CD4-positive, alpha-beta memory T cell (primary cell): Measurements from ENCODE around the gene CPNE4. TPM values are rescaled to one million over a fixed set of nuclear protein-coding genes. Genes with fewer than 3 reads are reported as not detected.

Source experiments
- CTCF ChIA-PET: fragments of 350-600 bp; sonication (Branson Sonifier 250); formaldehyde crosslinking; loops from one replicate; lab custom pipeline; 2021; ENCODE audit warnings: inconsistent platforms; ENCODE audit not compliant: partially characterized antibody; lab: Charles Lee
- POLR2A ChIA-PET: fragments of 350-600 bp; sonication (Branson Sonifier 250); formaldehyde crosslinking; loops from one replicate; lab custom pipeline; 2021; ENCODE audit not compliant: partially characterized antibody; lab: Charles Lee
- DNase-seq, 5 donors: peaks; one replicate each; pipeline versions ENCODE4 v3.0.0 to v3.0.0-alpha.2; 2020 to 2022; ENCODE audit warnings: mixed read lengths in 1 of 5
- H3K27ac ChIP-seq: one replicate; pipeline ENCODE4 v1.7.0; 2013; ENCODE audit warnings: low read depth, low read length
- H3K27me3 ChIP-seq: 2 replicates; pipeline ENCODE4 v1.7.0; 2013; ENCODE audit warnings: mild to moderate bottlenecking, low read length, moderate library complexity; ENCODE audit not compliant: insufficient read depth
- H3K36me3 ChIP-seq: 2 replicates; pipeline ENCODE4 v1.7.0; 2013; ENCODE audit warnings: mild to moderate bottlenecking, low read length, moderate library complexity; ENCODE audit not compliant: insufficient read depth
- H3K4me1 ChIP-seq: 2 replicates; pipeline ENCODE4 v1.7.0; 2013; ENCODE audit warnings: mild to moderate bottlenecking, low read length, moderate library complexity; ENCODE audit not compliant: insufficient read depth
- H3K4me3 ChIP-seq, 2 donors: one replicate each; pipeline ENCODE4 v1.7.0; 2013; ENCODE audit warnings: low read length in 2 of 2, mild to moderate bottlenecking in 1 of 2
- H3K9me3 ChIP-seq, 2 donors: one replicate each; pipeline ENCODE4 v1.7.0; 2013; ENCODE audit warnings: low read length in 2 of 2, control low read depth in 1 of 2; ENCODE audit not compliant: control insufficient read depth in 1 of 2
- H3K27ac Mint-ChIP-seq, 7 donors: one replicate each; pipeline ENCODE4 v1.8.0; 2020 to 2021; ENCODE audit warnings: mixed read lengths in 7 of 7, mild to moderate bottlenecking in 6 of 7, inconsistent platforms in 3 of 7, moderate library complexity in 3 of 7
- H3K27me3 Mint-ChIP-seq, 2 donors: one replicate each; pipeline ENCODE4 v1.8.0; 2020 to 2021; ENCODE audit warnings: mixed read lengths in 2 of 2
- H3K36me3 Mint-ChIP-seq, 2 donors: one replicate each; pipeline ENCODE4 v1.8.0; 2020 to 2021; ENCODE audit warnings: mixed read lengths in 2 of 2, inconsistent platforms in 1 of 2, mild to moderate bottlenecking in 1 of 2
- H3K4me1 Mint-ChIP-seq, 4 donors: one replicate each; pipeline ENCODE4 v1.8.0; 2020 to 2021; ENCODE audit warnings: mixed read lengths in 4 of 4, mild to moderate bottlenecking in 1 of 4
- H3K4me3 Mint-ChIP-seq, 8 donors: one replicate each; pipeline ENCODE4 v1.8.0; 2020 to 2021; ENCODE audit warnings: mixed read lengths in 8 of 8, mild to moderate bottlenecking in 7 of 8, moderate library complexity in 6 of 8, inconsistent platforms in 3 of 8
- H3K9me3 Mint-ChIP-seq, 8 donors: one replicate each; pipeline ENCODE4 v1.8.0; 2020 to 2021; ENCODE audit warnings: mixed read lengths in 8 of 8, mild to moderate bottlenecking in 5 of 8, inconsistent platforms in 3 of 8, moderate library complexity in 1 of 8
- intact Hi-C: fragments of 100-400 bp; cut with micrococcal nuclease; formaldehyde crosslinking; loops from one replicate; pipeline ENCODE4 v1.15.1; 2023
- polyA plus RNA-seq, 2 donors: library from polyadenylated mRNA; unstranded; fragments of 300-500 nt; fragmentation: Illumina TruSeq; gene quantifications; one replicate each; pipeline ENCODE4 v1.2.3, GENCODE V29; 2021
- total RNA-seq, 2 experiments: library from RNA; stranded (reverse); gene quantifications; one replicate each; pipeline ENCODE4 v1.2.3, GENCODE V29; 2021

The CPNE4 gene
- total and polyA plus RNA-seq, 4 experiments from 2014 or later = not detected

- H3K9me3 ChIP-seq = no peaks in the 10 kb centered on the region
- Mint-ChIP-seq H3K9me3 (no peaks in the 10 kb centered on the region), H3K4me3 (no peak overlapping the region), H3K4me1 (no peaks in the 10 kb centered on the region), H3K27ac (no peak overlapping the region), H3K27me3 (no peaks in the 10 kb centered on the region), H3K36me3 (no peaks in the 10 kb centered on the region)
- no peak overlapping the region for H3K27ac ChIP-seq
- no peaks in the 10 kb centered on the region for H3K27me3 ChIP-seq
- no peak overlapping the region for H3K4me3 ChIP-seq
- H3K4me1 ChIP-seq = no peaks in the 10 kb centered on the region
- no peaks in the 10 kb centered on the region for H3K36me3 ChIP-seq
- intact Hi-C loops = no loop called here
- POLR2A ChIA-PET = no interaction called here
- DNase-seq = no peak
- CTCF ChIA-PET = no interaction called here
Measured at GRCh38 chr3:131717493-131717892, 317.3 kb downstream of the CPNE4 start.

- CTCF ChIA-PET = no interaction called here
- Histone ChIP-seq H3K9me3 (no peaks in the 10 kb centered on the region), H3K4me3 (no peak overlapping the region), H3K27ac (no peak overlapping the region), H3K36me3 (no peaks in the 10 kb centered on the region), H3K4me1 (no peaks in the 10 kb centered on the region), H3K27me3 (no peaks in the 10 kb centered on the region)
- intact Hi-C loops = no loop called here
- Mint-ChIP-seq H3K4me3 (no peak overlapping the region), H3K27me3 (no peaks in the 10 kb centered on the region), H3K27ac (no peak overlapping the region), H3K4me1 (no peaks in the 10 kb centered on the region), H3K36me3 (no peaks in the 10 kb centered on the region), H3K9me3 (no peaks in the 10 kb centered on the region)
- POLR2A ChIA-PET = no interaction called here
- no peak for DNase-seq
Measured at GRCh38 chr3:131716943-131717342, 317.9 kb downstream of the CPNE4 start.

GRCh38 chr3:131716007-131716406, 318.8 kb downstream of the CPNE4 start:
- CTCF ChIA-PET = no interaction called here
- no peaks in the 10 kb centered on the region for H3K36me3 Mint-ChIP-seq
- Histone ChIP-seq H3K9me3 (no peaks in the 10 kb centered on the region), H3K4me1 (no peaks in the 10 kb centered on the region), H3K27ac (no peak overlapping the region), H3K4me3 (no peak overlapping the region), H3K27me3 (no peaks in the 10 kb centered on the region), H3K36me3 (no peaks in the 10 kb centered on the region)
- no peaks in the 10 kb centered on the region for H3K9me3 Mint-ChIP-seq
- POLR2A ChIA-PET = no interaction called here
- H3K4me1 Mint-ChIP-seq = no peaks in the 10 kb centered on the region
- H3K27me3 Mint-ChIP-seq = no peaks in the 10 kb centered on the region
- no peak overlapping the region for H3K4me3 Mint-ChIP-seq
- DNase-seq = no peak
- no peak overlapping the region for H3K27ac Mint-ChIP-seq
- intact Hi-C loops = no loop called here

GRCh38 chr3:131714585-131715220, 320.1 kb downstream of the CPNE4 start:
- H3K27ac Mint-ChIP-seq = no peak overlapping the region
- Histone ChIP-seq H3K27me3 (no peaks in the 10 kb centered on the region), H3K4me3 (no peak overlapping the region), H3K27ac (no peak overlapping the region), H3K36me3 (no peaks in the 10 kb centered on the region), H3K4me1 (no peaks in the 10 kb centered on the region), H3K9me3 (no peaks in the 10 kb centered on the region)
- H3K4me3 Mint-ChIP-seq = no peak overlapping the region
- H3K4me1 Mint-ChIP-seq = no peaks in the 10 kb centered on the region
- POLR2A ChIA-PET = no interaction called here
- no peak for DNase-seq
- no peaks in the 10 kb centered on the region for H3K9me3 Mint-ChIP-seq
- no peaks in the 10 kb centered on the region for H3K36me3 Mint-ChIP-seq
- H3K27me3 Mint-ChIP-seq = peaks cover 0 to 1% of the 10 kb centered on the region in 2 donors
- CTCF ChIA-PET = no interaction called here
- intact Hi-C loops = no loop called here

GRCh38 chr3:131713416-131714123, 321.2 kb downstream of the CPNE4 start:
- no peaks in the 10 kb centered on the region for H3K36me3 ChIP-seq
- Mint-ChIP-seq H3K36me3 (no peaks in the 10 kb centered on the region), H3K4me1 (no peaks in the 10 kb centered on the region)

GRCh38 chr3:131712662-131713061, 322.2 kb downstream of the CPNE4 start:
- Histone ChIP-seq H3K4me3 (no peak overlapping the region), H3K27ac (no peak overlapping the region), H3K4me1 (no peaks in the 10 kb centered on the region), H3K27me3 (no peaks in the 10 kb centered on the region), H3K36me3 (no peaks in the 10 kb centered on the region), H3K9me3 (no peaks in the 10 kb centered on the region)
- no peaks in the 10 kb centered on the region for H3K4me1 Mint-ChIP-seq
- H3K9me3 Mint-ChIP-seq = no peaks in the 10 kb centered on the region
- H3K27me3 Mint-ChIP-seq = peaks cover 2% of the 10 kb centered on the region in 2 donors
- ChIA-PET POLR2A (no interaction called here), CTCF (no interaction called here)
- H3K27ac Mint-ChIP-seq = no peak overlapping the region
- no peak for DNase-seq
- intact Hi-C loops = no loop called here
- H3K36me3 Mint-ChIP-seq = no peaks in the 10 kb centered on the region
- H3K4me3 Mint-ChIP-seq = no peak overlapping the region

More at GRCh38 chr3:131713416-131714123, 321.2 kb downstream of the CPNE4 start:
- Mint-ChIP-seq H3K27ac (no peak overlapping the region), H3K27me3 (peaks cover 0 to 2% of the 10 kb centered on the region in 2 donors), H3K4me3 (no peak overlapping the region), H3K9me3 (no peaks in the 10 kb centered on the region)
- no peak overlapping the region for H3K27ac ChIP-seq
- H3K9me3 ChIP-seq = no peaks in the 10 kb centered on the region
- intact Hi-C loops = no loop called here
- ChIA-PET CTCF (no interaction called here), POLR2A (no interaction called here)
- no peaks in the 10 kb centered on the region for H3K27me3 ChIP-seq
- DNase-seq = no peak
- H3K4me3 ChIP-seq = no peak overlapping the region
- no peaks in the 10 kb centered on the region for H3K4me1 ChIP-seq

GRCh38 chr3:131711114-131711768, 323.6 kb downstream of the CPNE4 start:
- no peaks in the 10 kb centered on the region for H3K36me3 ChIP-seq
- no peak for DNase-seq
- ChIA-PET POLR2A (no interaction called here), CTCF (no interaction called here)
- H3K9me3 ChIP-seq = no peaks in the 10 kb centered on the region
- H3K4me3 ChIP-seq = no peak overlapping the region
- Mint-ChIP-seq H3K36me3 (no peaks in the 10 kb centered on the region), H3K4me3 (no peak overlapping the region), H3K27ac (no peak overlapping the region), H3K27me3 (peaks cover 2 to 4% of the 10 kb centered on the region in 2 donors), H3K4me1 (no peaks in the 10 kb centered on the region), H3K9me3 (no peaks in the 10 kb centered on the region)
- H3K27ac ChIP-seq = no peak overlapping the region
- intact Hi-C loops = no loop called here
- no peaks in the 10 kb centered on the region for H3K27me3 ChIP-seq
- H3K4me1 ChIP-seq = no peaks in the 10 kb centered on the region
